Liver (tissue), 5 donors: ENCODE results near the gene SHC2. TPM values are rescaled to one million over a fixed set of nuclear protein-coding genes. Genes with fewer than 3 reads are reported as not detected.

Source experiments
- polyA plus RNA-seq, 2 donors: library from polyadenylated mRNA; stranded (reverse) in 1 of 2; unstranded in 1 of 2; fragments of 200-250 nt in 1 of 2; fragments of >200 nt in 1 of 2; fragmentation: Nextera tagmentation in 1 of 2; extraction: Ambion mirVana in 1 of 2; gene quantifications; one replicate each; pipeline versions ENCODE4 v1.2.1 to v1.2.3, GENCODE V29; 2013 to 2015
- small RNA-seq: library from RNA; depleted of rRNA; stranded (forward); fragments of <200 nt; gene quantifications from one replicate; pipeline ENCODE3, GENCODE V24; 2014
- total RNA-seq, 2 donors: library from RNA; depleted of rRNA; stranded (reverse); fragments of >200 nt; gene quantifications; one replicate each; pipeline ENCODE4 v1.2.3, GENCODE V29; 2014
- donor health status: healthy.
- donor health status: healthy.
- donor health status: healthy.

Gene SHC2
- total and polyA plus RNA-seq, 4 donors: 15.6 to 43.0 (median 23.0) TPM

Small RNAs within 50 kb of the gene (small RNA-seq; reads per million reads assigned to genes)
- gene RNA5SP462: not detected

Other genes starting within 250 kb of the SHC2 start
- 1 to 10 TPM in 1 of 2 donors, under 1 TPM in 1; 0.75 to 2.3 TPM for gene PLPP2, start 169.6 kb downstream of the SHC2 start, total RNA-seq
- gene PLPP2, start 169.6 kb downstream of the SHC2 start, polyA plus RNA-seq: 1 to 10 TPM; 1.7 to 5.9 TPM
- 1 to 10 TPM; 3.5 to 3.9 TPM for gene MIER2, start 116.2 kb downstream of the SHC2 start, total RNA-seq
- gene MIER2, start 116.2 kb downstream of the SHC2 start, polyA plus RNA-seq: 1 to 10 TPM; 2.7 to 4.1 TPM
- under 1 TPM; 0.09 to 0.42 TPM for gene C2CD4C, start 51.9 kb downstream of the SHC2 start, total RNA-seq
- gene C2CD4C, start 51.9 kb downstream of the SHC2 start, polyA plus RNA-seq: under 1 TPM; 0.08 to 0.29 TPM
- under 1 TPM; 0.17 to 0.23 TPM for gene MADCAM1, start 35.5 kb upstream of the SHC2 start, total RNA-seq
- gene MADCAM1, start 35.5 kb upstream of the SHC2 start, polyA plus RNA-seq: under 1 TPM; 0.25 to 0.32 TPM
- gene TPGS1, start 46.5 kb upstream of the SHC2 start, total RNA-seq: 10 to 100 TPM; 15.1 to 15.5 TPM
- gene TPGS1, start 46.5 kb upstream of the SHC2 start, polyA plus RNA-seq: 10 to 100 TPM in 1 of 2 donors, 1 to 10 TPM in 1; 1.7 to 14.3 TPM
- 10 to 100 TPM; 29.6 to 83.8 TPM for gene CDC34, start 70.7 kb upstream of the SHC2 start, total RNA-seq
- gene CDC34, start 70.7 kb upstream of the SHC2 start, polyA plus RNA-seq: 10 to 100 TPM; 19.2 to 53.9 TPM
- 1 to 10 TPM; 1.0 to 1.1 TPM for gene GZMM, start 83.0 kb upstream of the SHC2 start, total RNA-seq
- gene GZMM, start 83.0 kb upstream of the SHC2 start, polyA plus RNA-seq: 1 to 10 TPM in 1 of 2 donors, under 1 TPM in 1; 0.28 to 1.3 TPM
- 100 to 1,000 TPM in 1 of 2 donors, 10 to 100 TPM in 1; 80.4 to 367 TPM for gene BSG, start 111.6 kb upstream of the SHC2 start, total RNA-seq
- 100 to 1,000 TPM; 146 to 152 TPM for gene BSG, start 111.6 kb upstream of the SHC2 start, polyA plus RNA-seq
- under 1 TPM; 0.05 to 0.17 TPM for gene HCN2, start 128.8 kb upstream of the SHC2 start, total RNA-seq
- under 1 TPM in 1 of 2 donors, not detected in 1; 0.13 TPM for gene HCN2, start 128.8 kb upstream of the SHC2 start, polyA plus RNA-seq
- gene POLRMT, start 172.5 kb upstream of the SHC2 start, total RNA-seq: 10 to 100 TPM; 16.0 to 33.0 TPM
- 10 to 100 TPM; 37.2 to 41.4 TPM for gene POLRMT, start 172.5 kb upstream of the SHC2 start, polyA plus RNA-seq
- gene FGF22, start 178.8 kb upstream of the SHC2 start, total RNA-seq: under 1 TPM in 1 of 2 donors, not detected in 1; 0.08 TPM
- gene FGF22, start 178.8 kb upstream of the SHC2 start, polyA plus RNA-seq: not detected
- gene RNF126, start 202.2 kb upstream of the SHC2 start, total RNA-seq: 10 to 100 TPM; 16.7 to 29.1 TPM
- gene RNF126, start 202.2 kb upstream of the SHC2 start, polyA plus RNA-seq: 10 to 100 TPM; 19.1 to 32.7 TPM
- gene FSTL3, start 215.4 kb upstream of the SHC2 start, total RNA-seq: 1 to 10 TPM; 5.7 to 8.4 TPM
- gene FSTL3, start 215.4 kb upstream of the SHC2 start, polyA plus RNA-seq: 1 to 10 TPM; 2.2 to 6.3 TPM
- 10 to 100 TPM in 1 of 2 donors, not detected in 1; 12.1 TPM for gene PRSS57, start 234.4 kb upstream of the SHC2 start, total RNA-seq
- under 1 TPM in 1 of 2 donors, not detected in 1; 0.10 TPM for gene PRSS57, start 234.4 kb upstream of the SHC2 start, polyA plus RNA-seq
- gene PALM, start 247.9 kb upstream of the SHC2 start, total RNA-seq: 1 to 10 TPM; 3.8 to 4.8 TPM
- gene PALM, start 247.9 kb upstream of the SHC2 start, polyA plus RNA-seq: 1 to 10 TPM in 1 of 2 donors, under 1 TPM in 1; 0.92 to 5.1 TPM